ENCODE measurements around the gene BAIAP2.
"Not testable (repeated sequence)": the region's sequence is repeated elsewhere in the genome, so short reads cannot be mapped to it uniquely, and the experiment has no call there.

The BAIAP2 gene

DNA sequence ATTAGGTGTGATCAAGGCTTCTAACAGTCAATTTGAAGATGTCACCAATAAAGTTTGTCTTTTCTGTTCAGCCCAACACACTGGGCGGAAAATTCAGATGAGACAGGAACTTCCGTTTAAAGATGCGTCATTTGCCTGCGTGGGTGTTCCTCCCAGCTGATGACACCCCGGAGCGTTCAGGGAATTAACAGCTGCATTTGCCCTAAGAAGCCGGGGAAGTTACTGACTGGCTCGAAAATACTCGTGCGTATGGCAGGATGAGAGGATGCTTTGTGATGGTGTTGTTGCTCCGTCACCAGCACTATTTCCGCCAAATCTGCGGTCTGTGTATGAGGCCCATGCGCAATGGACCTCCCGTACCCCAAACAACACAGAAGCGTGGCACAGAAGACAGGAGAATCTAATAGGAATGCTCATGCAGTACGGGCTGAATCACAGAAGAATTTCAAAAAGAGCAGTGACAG lies 118.4 kb downstream of the BAIAP2 start:
- H3K4me2 ChIP-seq (ENCODE audit: low read depth, low read length, poor library complexity, severe bottlenecking), result no peak overlapping the region
- no peak for TF ChIP-seq EZH2phosphoT487 (conservative IDR thresholded peaks at IDR 0.05; ENCODE audit: low read length)
- TF ChIP-seq, protein P1, sequence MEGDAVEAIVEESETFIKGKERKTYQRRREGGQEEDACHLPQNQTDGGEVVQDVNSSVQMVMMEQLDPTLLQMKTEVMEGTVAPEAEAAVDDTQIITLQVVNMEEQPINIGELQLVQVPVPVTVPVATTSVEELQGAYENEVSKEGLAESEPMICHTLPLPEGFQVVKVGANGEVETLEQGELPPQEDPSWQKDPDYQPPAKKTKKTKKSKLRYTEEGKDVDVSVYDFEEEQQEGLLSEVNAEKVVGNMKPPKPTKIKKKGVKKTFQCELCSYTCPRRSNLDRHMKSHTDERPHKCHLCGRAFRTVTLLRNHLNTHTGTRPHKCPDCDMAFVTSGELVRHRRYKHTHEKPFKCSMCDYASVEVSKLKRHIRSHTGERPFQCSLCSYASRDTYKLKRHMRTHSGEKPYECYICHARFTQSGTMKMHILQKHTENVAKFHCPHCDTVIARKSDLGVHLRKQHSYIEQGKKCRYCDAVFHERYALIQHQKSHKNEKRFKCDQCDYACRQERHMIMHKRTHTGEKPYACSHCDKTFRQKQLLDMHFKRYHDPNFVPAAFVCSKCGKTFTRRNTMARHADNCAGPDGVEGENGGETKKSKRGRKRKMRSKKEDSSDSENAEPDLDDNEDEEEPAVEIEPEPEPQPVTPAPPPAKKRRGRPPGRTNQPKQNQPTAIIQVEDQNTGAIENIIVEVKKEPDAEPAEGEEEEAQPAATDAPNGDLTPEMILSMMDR (IDR thresholded peaks at IDR 0.05; ENCODE audit: insufficient read depth, low read length, poor library complexity, severe bottlenecking), result no peak
- H3K79me2 ChIP-seq (ENCODE audit: insufficient read depth, low read length), result no peaks in the 10 kb centered on the region
- no peaks in the 10 kb centered on the region for H3K36me3 ChIP-seq (ENCODE audit: low read length)
- H3F3A ChIP-seq (ENCODE audit: insufficient read depth), result no peaks in the 10 kb centered on the region
- no peaks in the 10 kb centered on the region for H3K9me2 ChIP-seq (replicated peaks; ENCODE audit: insufficient read depth, low read length)
- no peak overlapping the region for H2AFZ ChIP-seq (ENCODE audit: low read depth, low read length, severe bottlenecking)
- H4K20me1 ChIP-seq (ENCODE audit: low read depth, low read length), result no peaks in the 10 kb centered on the region
- H3K9me3 ChIP-seq (ENCODE audit: insufficient read depth, low read length), result no peaks in the 10 kb centered on the region
- no peak overlapping the region for H3K27ac ChIP-seq (ENCODE audit: low read depth, low read length)
- H3K27me3 ChIP-seq (ENCODE audit: low read length), result no peaks in the 10 kb centered on the region
- no peak overlapping the region for H3K9ac ChIP-seq (ENCODE audit: low read length)
- H3K4me3 ChIP-seq (ENCODE audit: insufficient read depth, low read length, poor library complexity, severe bottlenecking), result no peak overlapping the region

DNA sequence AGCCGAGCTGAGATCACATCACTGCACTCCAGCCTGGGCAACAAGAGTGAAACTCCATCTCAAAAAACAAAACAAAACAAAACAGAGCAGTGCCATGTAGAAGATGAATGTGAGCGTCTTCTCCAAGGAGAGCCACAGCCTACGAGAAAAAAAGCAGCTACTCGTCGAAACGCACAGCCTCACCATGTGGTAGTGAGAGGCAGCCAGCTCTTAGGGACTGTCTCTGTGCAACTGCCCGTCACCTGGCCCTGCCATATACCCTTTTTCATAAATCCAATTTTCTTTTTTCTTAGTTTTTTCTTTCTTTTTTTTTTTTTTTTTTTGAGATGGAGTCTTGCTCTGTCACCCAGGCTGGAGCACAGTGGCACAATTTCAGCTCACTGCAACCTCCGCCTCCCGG lies 119.1 kb downstream of the BAIAP2 start:
- H3K9ac ChIP-seq (ENCODE audit: low read length); H4K20me1 ChIP-seq (ENCODE audit: low read depth, low read length); H3K9me2 ChIP-seq (replicated peaks; ENCODE audit: insufficient read depth, low read length); H3K27me3 ChIP-seq (ENCODE audit: low read length); H3K4me3 ChIP-seq (ENCODE audit: insufficient read depth, low read length, poor library complexity, severe bottlenecking); H3K4me2 ChIP-seq (ENCODE audit: low read depth, low read length, poor library complexity, severe bottlenecking); H3K9me3 ChIP-seq (ENCODE audit: insufficient read depth, low read length); H3K27ac ChIP-seq (ENCODE audit: low read depth, low read length); H3F3A ChIP-seq (ENCODE audit: insufficient read depth); H3K36me3 ChIP-seq (ENCODE audit: low read length); H2AFZ ChIP-seq (ENCODE audit: low read depth, low read length, severe bottlenecking); H3K79me2 ChIP-seq (ENCODE audit: insufficient read depth, low read length): not testable (repeated sequence)

DNA sequence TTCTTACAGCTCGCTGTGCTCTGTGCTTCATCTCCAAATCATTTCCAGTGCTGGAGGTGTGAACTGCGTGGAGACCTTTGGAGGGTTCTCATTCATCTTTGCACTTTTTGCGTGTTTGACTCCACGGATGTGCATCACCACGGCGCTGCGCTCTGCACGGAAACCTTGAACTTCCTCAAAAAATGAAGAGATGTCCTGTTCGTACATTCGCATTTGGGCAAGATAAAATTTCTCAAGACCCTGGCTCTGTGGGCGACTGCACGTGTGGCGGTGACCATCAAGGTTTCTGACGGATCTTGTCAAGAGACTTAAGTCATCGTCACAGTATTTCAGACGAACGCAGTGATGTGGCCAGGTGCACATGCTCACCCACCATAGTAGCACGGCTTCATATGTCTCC lies 120.0 kb downstream of the BAIAP2 start:
- Histone ChIP-seq H2AFZ (ENCODE audit: low read depth, low read length, severe bottlenecking) (no peak overlapping the region), H3K27me3 (ENCODE audit: low read length) (no peaks in the 10 kb centered on the region), H4K20me1 (ENCODE audit: low read depth, low read length) (no peaks in the 10 kb centered on the region), H3F3A (ENCODE audit: insufficient read depth) (no peaks in the 10 kb centered on the region), H3K9ac (ENCODE audit: low read length) (no peak overlapping the region), H3K9me3 (ENCODE audit: insufficient read depth, low read length) (no peaks in the 10 kb centered on the region), H3K4me3 (ENCODE audit: insufficient read depth, low read length, poor library complexity, severe bottlenecking) (no peak overlapping the region), H3K36me3 (ENCODE audit: low read length) (no peaks in the 10 kb centered on the region), H3K27ac (ENCODE audit: low read depth, low read length) (no peak overlapping the region), H3K9me2 (replicated peaks; ENCODE audit: insufficient read depth, low read length) (no peaks in the 10 kb centered on the region), H3K79me2 (ENCODE audit: insufficient read depth, low read length) (no peaks in the 10 kb centered on the region), H3K4me2 (ENCODE audit: low read depth, low read length, poor library complexity, severe bottlenecking) (no peak overlapping the region)
- TF ChIP-seq EZH2phosphoT487 (conservative IDR thresholded peaks at IDR 0.05; ENCODE audit: low read length), result no peak
- TF ChIP-seq, protein P1 (IDR thresholded peaks at IDR 0.05; ENCODE audit: insufficient read depth, low read length, poor library complexity, severe bottlenecking), result no peak

DNA sequence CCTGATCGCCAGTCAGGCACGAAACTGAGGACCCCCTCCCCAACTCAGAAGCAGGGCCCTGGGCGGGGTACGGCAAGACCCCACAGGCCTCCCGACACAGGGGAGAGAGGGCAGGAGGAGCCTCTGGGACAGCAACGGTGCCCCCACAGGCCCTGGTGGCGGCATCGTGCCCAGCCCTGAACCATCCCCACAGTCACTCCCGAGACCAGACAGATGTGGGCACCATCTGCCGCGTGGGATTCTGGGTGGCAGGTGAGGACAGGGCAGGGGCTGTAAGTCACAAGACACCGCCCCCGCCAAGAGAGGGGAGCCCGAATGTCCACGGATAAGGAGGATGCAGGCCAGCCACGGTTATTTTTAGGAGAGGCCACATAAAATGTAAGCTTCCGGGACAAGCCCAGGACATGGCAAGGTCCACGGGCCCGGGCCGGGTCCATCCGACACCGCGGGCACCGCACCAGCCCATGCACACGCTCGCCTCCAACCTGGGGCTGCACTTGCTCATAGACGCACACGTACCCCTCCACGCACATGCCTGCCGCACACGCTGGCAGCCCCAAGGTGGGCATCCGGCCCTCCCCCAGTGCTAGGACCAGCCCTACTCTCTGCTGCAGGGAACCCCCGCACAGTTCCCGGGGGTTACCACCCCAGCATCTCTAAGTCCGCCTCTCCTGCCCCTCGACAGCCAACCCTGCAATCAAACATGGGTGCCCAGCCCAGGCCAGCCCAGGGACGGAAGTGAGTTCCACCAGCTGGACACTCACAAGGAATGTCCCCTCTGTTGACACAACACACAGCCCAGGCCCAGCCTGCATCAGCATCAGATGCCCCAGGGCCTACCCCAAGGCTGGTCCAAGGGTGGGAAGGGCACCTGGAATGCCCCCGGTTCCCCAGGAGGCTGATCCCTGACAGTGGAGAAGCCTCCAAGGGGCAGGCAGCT lies 122.2 kb downstream of the BAIAP2 start:
- H2AFZ ChIP-seq (ENCODE audit: low read depth, low read length, severe bottlenecking), result no peak overlapping the region
- no peak overlapping the region for H3K4me3 ChIP-seq (ENCODE audit: insufficient read depth, low read length, poor library complexity, severe bottlenecking)
- no peaks in the 10 kb centered on the region for H3K9me3 ChIP-seq (ENCODE audit: insufficient read depth, low read length)
- H3K36me3 ChIP-seq (ENCODE audit: low read length), result no peaks in the 10 kb centered on the region
- H3K79me2 ChIP-seq (ENCODE audit: insufficient read depth, low read length), result no peaks in the 10 kb centered on the region
- no peak overlapping the region for H3K9ac ChIP-seq (ENCODE audit: low read length)
- H3F3A ChIP-seq (ENCODE audit: insufficient read depth), result no peaks in the 10 kb centered on the region
- H3K4me2 ChIP-seq (ENCODE audit: low read depth, low read length, poor library complexity, severe bottlenecking), result no peak overlapping the region
- no peaks in the 10 kb centered on the region for H3K27me3 ChIP-seq (ENCODE audit: low read length)
- no peak for TF ChIP-seq EZH2phosphoT487 (conservative IDR thresholded peaks at IDR 0.05; ENCODE audit: low read length)
- TF ChIP-seq, protein P1 (IDR thresholded peaks at IDR 0.05; ENCODE audit: insufficient read depth, low read length, poor library complexity, severe bottlenecking), result no peak
- H3K27ac ChIP-seq (ENCODE audit: low read depth, low read length), result no peak overlapping the region
- H3K9me2 ChIP-seq (replicated peaks; ENCODE audit: insufficient read depth, low read length), result no peaks in the 10 kb centered on the region
- H4K20me1 ChIP-seq (ENCODE audit: low read depth, low read length), result no peaks in the 10 kb centered on the region

Data from SU-DHL-6 (cell line).